ENCODE measurements around the gene CAMTA1. TPM values are rescaled to one million over a fixed set of nuclear protein-coding genes. Genes with fewer than 3 reads are reported as not detected.

Gene CAMTA1
- total RNA-seq, 2 experiments from 2014 or later: 39.3 to 48.8 TPM

DNA sequence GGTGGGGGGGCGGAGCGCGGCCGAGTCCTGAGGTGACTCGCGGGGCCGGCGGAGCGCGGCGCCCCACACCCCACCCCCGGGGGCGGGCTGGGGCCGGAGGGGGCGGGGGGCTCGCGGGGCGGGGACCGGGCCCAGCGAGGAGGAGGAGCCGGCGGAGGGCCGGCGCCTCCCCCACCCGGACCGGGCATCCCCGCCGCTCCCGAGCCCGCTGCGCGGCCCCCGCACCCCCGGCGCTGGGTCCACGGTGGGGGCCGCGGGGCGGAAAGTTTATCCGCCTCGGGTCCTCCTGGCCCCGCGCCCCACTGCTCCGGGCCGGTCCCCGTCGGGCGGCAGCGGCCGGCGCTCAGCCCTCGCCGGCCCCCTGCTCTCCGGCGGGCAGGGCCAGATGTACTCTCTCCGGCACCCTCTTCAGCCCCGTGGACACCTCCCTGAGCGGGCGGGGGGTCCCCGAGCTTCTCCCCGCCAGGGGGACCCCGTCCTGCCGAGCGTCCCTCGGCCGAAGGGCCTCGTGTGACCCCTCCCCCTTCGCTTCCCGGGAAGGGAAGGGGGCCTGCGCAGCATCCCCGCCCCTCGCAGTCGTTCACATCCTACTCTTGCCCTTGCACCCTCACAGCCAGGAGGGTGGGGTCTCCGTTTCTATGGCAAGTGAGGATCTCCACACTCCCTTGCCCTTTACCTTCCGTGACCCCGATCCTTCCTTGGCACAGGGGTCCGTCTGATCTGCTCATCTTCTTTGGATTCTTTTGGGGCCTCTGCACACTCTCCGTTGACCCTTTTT, 663 bp downstream of the CAMTA1 start:
- peak overlapping the region; percentile 90 for H3K4me3 Mint-ChIP-seq
- CTCF ChIA-PET: interaction anchor here (1.0 to 1.4 kb wide), 2 partner anchors 16 to 432 kb away, joined by 4 read pairs; no protein-coding TSS in a partner anchor
- peak overlapping the region; percentile 99 for H3K27ac Mint-ChIP-seq
- peaks cover 49% of the 10 kb centered on the region for H3K4me1 Mint-ChIP-seq
- H3K36me3 Mint-ChIP-seq (ENCODE audit: low read depth): peaks cover 20% of the 10 kb centered on the region
- no peaks in the 10 kb centered on the region for H3K27me3 Mint-ChIP-seq
- POLR2A ChIA-PET: no interaction called here
- no peaks in the 10 kb centered on the region for H3K9me3 Mint-ChIP-seq
- peak; percentile 18 for DNase-seq

- Mint-ChIP-seq H3K27me3 (no peaks in the 10 kb centered on the region), H3K9me3 (no peaks in the 10 kb centered on the region), H3K4me1 (peaks cover 46% of the 10 kb centered on the region), H3K27ac (no peak overlapping the region), H3K4me3 (no peak overlapping the region), H3K36me3 (ENCODE audit: low read depth) (peaks cover 25% of the 10 kb centered on the region)
- POLR2A ChIA-PET: no interaction called here
- no peak for DNase-seq
- CTCF ChIA-PET: interaction anchor here (1.0 kb wide), 1 partner anchor 88 kb away, joined by 4 read pairs; the partner anchor contains the start of gene DNAJC11
Observed at GRCh38 chr1:6788946-6789345, 3.7 kb downstream of the CAMTA1 start.

DNA sequence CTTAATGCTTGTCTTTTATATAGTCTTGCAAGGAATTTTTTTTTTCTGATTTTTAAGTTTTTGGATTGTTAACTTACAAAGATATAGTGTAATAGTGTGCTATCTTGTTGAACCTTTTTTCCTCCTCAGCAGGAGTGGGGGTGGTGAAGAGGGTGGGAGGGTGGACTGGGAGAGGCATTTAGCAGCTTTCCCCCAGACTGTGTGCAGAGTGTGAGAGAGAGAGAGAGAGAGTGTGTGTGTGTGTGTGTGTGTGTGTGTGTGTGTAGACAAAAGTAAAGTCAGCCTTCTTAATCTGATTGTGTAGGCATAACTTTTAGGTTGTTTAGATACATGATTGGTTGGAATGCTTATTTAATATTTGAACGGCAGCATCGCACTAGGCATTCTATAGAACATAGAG, 4.9 kb downstream of the CAMTA1 start:
- DNase-seq: no peak
- Mint-ChIP-seq H3K27ac (no peak overlapping the region), H3K9me3 (no peaks in the 10 kb centered on the region), H3K4me3 (no peak overlapping the region), H3K27me3 (no peaks in the 10 kb centered on the region), H3K4me1 (peaks cover 45% of the 10 kb centered on the region), H3K36me3 (ENCODE audit: low read depth) (peaks cover 25% of the 10 kb centered on the region)
- ChIA-PET CTCF (no interaction called here), POLR2A (no interaction called here)

DNA sequence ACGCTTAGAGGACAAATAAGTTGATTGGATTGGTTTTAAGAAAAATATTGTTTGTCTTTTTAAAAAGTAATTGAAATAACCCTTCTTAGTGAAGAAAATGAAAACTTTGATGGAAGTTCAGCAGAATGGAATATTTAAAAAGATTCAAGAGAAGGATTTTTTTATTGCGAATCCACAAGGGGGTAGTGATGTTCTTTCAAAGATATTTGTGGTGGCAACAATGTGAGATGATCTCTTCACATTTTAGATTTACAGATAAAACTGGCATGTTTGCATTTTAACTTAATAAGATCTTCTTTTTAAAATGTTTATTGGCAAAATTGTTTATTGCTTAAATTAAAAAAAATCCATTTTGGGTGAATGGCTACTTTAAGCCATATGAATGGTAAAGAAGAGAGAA, 8.9 kb downstream of the CAMTA1 start:
- peak; percentile 22 for DNase-seq
- Mint-ChIP-seq H3K27me3 (no peaks in the 10 kb centered on the region), H3K27ac (no peak overlapping the region), H3K4me3 (no peak overlapping the region), H3K4me1 (peaks cover 15% of the 10 kb centered on the region), H3K9me3 (no peaks in the 10 kb centered on the region), H3K36me3 (ENCODE audit: low read depth) (peaks cover 6% of the 10 kb centered on the region)
- ChIA-PET POLR2A (no interaction called here), CTCF (no interaction called here)

DNA sequence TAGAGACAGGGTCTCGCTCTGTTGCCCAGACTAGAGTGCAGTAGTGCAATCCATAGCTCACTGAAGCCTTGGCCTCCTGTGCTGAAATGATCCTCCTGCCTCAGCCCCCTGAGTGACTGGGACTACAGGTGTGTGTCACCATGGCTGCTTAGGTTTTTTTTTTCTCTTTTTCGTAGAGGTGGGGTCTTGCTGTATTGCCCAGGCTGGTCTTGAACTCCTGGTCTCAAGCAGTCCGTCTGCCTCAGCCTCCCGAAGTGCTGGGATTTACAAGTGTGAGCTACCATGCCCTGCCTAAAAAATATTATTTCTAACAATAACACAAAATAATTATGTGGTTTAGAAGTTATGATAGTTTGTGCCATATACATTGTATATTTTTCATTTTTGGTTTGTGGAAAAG, 9.9 kb downstream of the CAMTA1 start:
- DNase-seq: no peak
- Mint-ChIP-seq H3K36me3 (ENCODE audit: low read depth) (peaks cover 6% of the 10 kb centered on the region), H3K4me1 (peaks cover 9% of the 10 kb centered on the region), H3K27ac (no peak overlapping the region), H3K9me3 (no peaks in the 10 kb centered on the region), H3K4me3 (no peak overlapping the region), H3K27me3 (no peaks in the 10 kb centered on the region)
- POLR2A ChIA-PET: no interaction called here
- CTCF ChIA-PET: interaction anchor here (0.6 kb wide), 1 partner anchor 151 kb away, joined by 3 read pairs; no protein-coding TSS in a partner anchor

DNA sequence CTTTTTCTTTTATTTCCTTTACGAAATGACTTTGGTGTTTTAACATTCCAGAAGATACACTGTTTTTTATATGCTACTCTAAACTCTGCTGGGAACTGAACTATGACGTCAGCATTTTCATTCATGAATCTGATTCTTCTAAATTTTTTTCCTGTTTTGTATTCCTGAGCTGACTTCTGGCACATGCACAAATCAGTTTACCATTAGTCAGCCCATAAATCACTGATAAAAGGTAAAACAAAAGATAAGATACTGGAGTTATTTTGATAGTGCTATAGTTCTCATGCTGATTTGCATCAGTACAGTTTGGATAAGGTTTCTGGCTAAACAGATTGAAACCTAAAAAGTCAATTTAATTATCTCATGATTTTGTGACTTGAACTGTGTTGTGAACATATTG, 10.4 kb downstream of the CAMTA1 start:
- H3K36me3 Mint-ChIP-seq (ENCODE audit: low read depth): peaks cover 6% of the 10 kb centered on the region
- peaks cover 8% of the 10 kb centered on the region for H3K4me1 Mint-ChIP-seq
- ChIA-PET CTCF (interaction anchor here (0.6 kb wide), 1 partner anchor 151 kb away, joined by 3 read pairs; no protein-coding TSS in a partner anchor), POLR2A (no interaction called here)
- no peak overlapping the region for H3K4me3 Mint-ChIP-seq
- H3K9me3 Mint-ChIP-seq: no peaks in the 10 kb centered on the region
- H3K27me3 Mint-ChIP-seq: no peaks in the 10 kb centered on the region
- no peak overlapping the region for H3K27ac Mint-ChIP-seq
- DNase-seq: no peak

DNA sequence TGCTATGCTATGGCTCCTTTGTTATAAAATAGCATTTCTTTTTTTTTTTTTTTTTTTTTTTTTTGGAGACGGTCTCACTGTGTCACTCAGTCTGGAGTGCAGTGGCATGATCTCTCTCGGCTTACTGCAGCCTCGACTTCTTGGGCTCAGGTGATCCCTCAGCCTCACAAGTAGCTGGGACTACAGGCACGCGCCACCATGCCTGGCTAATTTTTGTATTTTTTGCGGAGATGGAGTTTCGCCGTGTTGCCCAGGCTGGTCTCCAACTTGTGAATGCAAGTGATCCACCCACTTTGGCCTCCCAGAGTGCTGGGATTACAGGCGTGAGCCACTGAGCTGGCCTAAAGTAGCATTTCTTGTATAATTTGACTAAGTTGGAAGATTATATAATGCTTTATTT, 10.8 kb downstream of the CAMTA1 start:
- Mint-ChIP-seq H3K9me3 (no peaks in the 10 kb centered on the region), H3K27me3 (no peaks in the 10 kb centered on the region), H3K36me3 (ENCODE audit: low read depth) (peaks cover 6% of the 10 kb centered on the region), H3K27ac (no peak overlapping the region), H3K4me3 (no peak overlapping the region), H3K4me1 (peaks cover 4% of the 10 kb centered on the region)
- ChIA-PET POLR2A (no interaction called here), CTCF (no interaction called here)
- no peak for DNase-seq

DNA sequence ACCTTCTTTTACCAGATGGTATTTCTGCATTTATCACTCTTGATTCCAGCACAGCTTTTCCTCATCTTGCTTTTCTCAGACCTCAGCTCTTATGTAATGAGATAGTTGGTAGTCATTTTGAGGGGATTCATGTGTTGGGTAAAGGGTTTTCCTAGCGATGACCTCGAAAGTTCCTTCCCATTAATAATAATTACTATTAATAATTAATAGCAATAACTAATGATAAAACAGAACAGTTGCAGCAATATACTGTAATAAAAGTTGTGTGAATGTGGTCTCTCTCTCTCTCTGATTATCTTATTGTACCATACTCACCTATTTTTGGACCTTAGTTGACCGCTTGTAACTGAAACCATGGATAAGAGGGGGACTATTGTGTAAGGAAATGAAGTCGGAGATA, 14.2 kb downstream of the CAMTA1 start:
- Mint-ChIP-seq H3K27ac (no peak overlapping the region), H3K4me1 (peaks cover 2% of the 10 kb centered on the region), H3K27me3 (no peaks in the 10 kb centered on the region), H3K36me3 (ENCODE audit: low read depth) (no peaks in the 10 kb centered on the region), H3K9me3 (no peaks in the 10 kb centered on the region), H3K4me3 (no peak overlapping the region)
- POLR2A ChIA-PET: no interaction called here
- CTCF ChIA-PET: interaction anchor here (1.0 kb wide), 1 partner anchor 245 kb away, joined by 3 read pairs; the partner anchor contains the start of gene NOL9
- no peak for DNase-seq

GRCh38 chr1:6800745-6801144, 15.5 kb downstream of the CAMTA1 start:
- no peak overlapping the region for H3K4me3 Mint-ChIP-seq
- ChIA-PET POLR2A (no interaction called here), CTCF (no interaction called here)
- no peaks in the 10 kb centered on the region for H3K36me3 Mint-ChIP-seq (ENCODE audit: low read depth)
- H3K27me3 Mint-ChIP-seq: no peaks in the 10 kb centered on the region
- no peak overlapping the region for H3K27ac Mint-ChIP-seq
- H3K9me3 Mint-ChIP-seq: no peaks in the 10 kb centered on the region
- peaks cover 13% of the 10 kb centered on the region for H3K4me1 Mint-ChIP-seq
- no peak for DNase-seq

GRCh38 chr1:6801199-6801598, 15.9 kb downstream of the CAMTA1 start:
- H3K27ac Mint-ChIP-seq: no peak overlapping the region
- no peak overlapping the region for H3K4me3 Mint-ChIP-seq
- peaks cover 18% of the 10 kb centered on the region for H3K4me1 Mint-ChIP-seq
- no peaks in the 10 kb centered on the region for H3K27me3 Mint-ChIP-seq
- POLR2A ChIA-PET: no interaction called here
- H3K9me3 Mint-ChIP-seq: no peaks in the 10 kb centered on the region
- no peak for DNase-seq
- no peaks in the 10 kb centered on the region for H3K36me3 Mint-ChIP-seq (ENCODE audit: low read depth)
- CTCF ChIA-PET: interaction anchor here (1.2 kb wide), 1 partner anchor 16 kb away, joined by 4 read pairs; the partner anchor contains the start of gene CAMTA1

GRCh38 chr1:6801966-6802365, 16.7 kb downstream of the CAMTA1 start:
- Mint-ChIP-seq H3K4me1 (peaks cover 22% of the 10 kb centered on the region), H3K4me3 (no peak overlapping the region), H3K27me3 (no peaks in the 10 kb centered on the region), H3K36me3 (ENCODE audit: low read depth) (no peaks in the 10 kb centered on the region), H3K9me3 (no peaks in the 10 kb centered on the region), H3K27ac (no peak overlapping the region)
- ChIA-PET CTCF (interaction anchor here (1.2 kb wide), 1 partner anchor 17 kb away, joined by 4 read pairs; the partner anchor contains the start of gene CAMTA1), POLR2A (no interaction called here)
- DNase-seq: no peak

- Mint-ChIP-seq H3K27me3 (no peaks in the 10 kb centered on the region), H3K9me3 (no peaks in the 10 kb centered on the region), H3K4me3 (no peak overlapping the region), H3K27ac (no peak overlapping the region), H3K36me3 (ENCODE audit: low read depth) (no peaks in the 10 kb centered on the region), H3K4me1 (peaks cover 22% of the 10 kb centered on the region)
- POLR2A ChIA-PET: interaction anchor here (0.9 kb wide), 1 partner anchor 17 kb away, joined by 4 read pairs; the partner anchor contains the start of gene CAMTA1
- CTCF ChIA-PET: interaction anchor here (1.2 kb wide), 1 partner anchor 17 kb away, joined by 4 read pairs; the partner anchor contains the start of gene CAMTA1
- no peak for DNase-seq
Observed at GRCh38 chr1:6802454-6802853, 17.2 kb downstream of the CAMTA1 start.

- Mint-ChIP-seq H3K4me3 (no peak overlapping the region), H3K4me1 (peaks cover 22% of the 10 kb centered on the region), H3K9me3 (no peaks in the 10 kb centered on the region), H3K36me3 (ENCODE audit: low read depth) (no peaks in the 10 kb centered on the region), H3K27ac (no peak overlapping the region), H3K27me3 (no peaks in the 10 kb centered on the region)
- ChIA-PET POLR2A (interaction anchor here (0.9 kb wide), 1 partner anchor 18 kb away, joined by 4 read pairs; the partner anchor contains the start of gene CAMTA1), CTCF (no interaction called here)
- no peak for DNase-seq
Observed at GRCh38 chr1:6802893-6803292, 17.6 kb downstream of the CAMTA1 start.
